OCI-LY3 (cell line): ENCODE data around the gene B4GALNT4.

Experiments used
- EZH2phosphoT487 ChIP-seq: fragments of 200-600 bp; shearing (Covaris generic); IDR thresholded peaks from 2 replicates; pipeline ENCODE4 v1.6.1; 2018; ENCODE audit warnings: antibody characterized with exemption, mixed run types, low read depth
- TF ChIP-seq, protein P1 (sequence below): fragments of 200-600, 300-600 bp; sonication (generic); IDR thresholded peaks from 2 replicates; pipeline ENCODE4 v1.5.1; 2014; ENCODE audit warnings: antibody characterized with exemption, low read length, low read depth

DNA sequence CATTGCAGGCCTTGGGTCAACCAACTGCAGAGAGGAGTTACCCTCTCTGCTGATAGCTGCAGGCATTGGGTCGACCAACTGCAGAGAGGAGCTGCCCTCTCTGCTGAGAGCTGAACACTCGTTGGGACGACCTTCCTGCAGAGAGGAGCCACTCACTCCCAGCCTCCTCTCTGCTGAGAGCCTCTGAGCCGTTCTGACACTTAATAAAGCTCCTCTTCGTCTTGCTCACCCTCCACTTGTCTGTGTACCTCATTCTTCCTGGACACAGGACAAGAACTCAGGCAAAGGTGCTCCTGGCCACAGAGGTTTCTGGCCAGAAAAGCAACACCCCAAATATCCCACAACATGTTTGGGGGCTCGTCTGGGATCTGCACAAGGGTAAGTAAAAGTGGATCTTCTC, 17.2 kb downstream of the B4GALNT4 start:
- TF ChIP-seq, protein P1, sequence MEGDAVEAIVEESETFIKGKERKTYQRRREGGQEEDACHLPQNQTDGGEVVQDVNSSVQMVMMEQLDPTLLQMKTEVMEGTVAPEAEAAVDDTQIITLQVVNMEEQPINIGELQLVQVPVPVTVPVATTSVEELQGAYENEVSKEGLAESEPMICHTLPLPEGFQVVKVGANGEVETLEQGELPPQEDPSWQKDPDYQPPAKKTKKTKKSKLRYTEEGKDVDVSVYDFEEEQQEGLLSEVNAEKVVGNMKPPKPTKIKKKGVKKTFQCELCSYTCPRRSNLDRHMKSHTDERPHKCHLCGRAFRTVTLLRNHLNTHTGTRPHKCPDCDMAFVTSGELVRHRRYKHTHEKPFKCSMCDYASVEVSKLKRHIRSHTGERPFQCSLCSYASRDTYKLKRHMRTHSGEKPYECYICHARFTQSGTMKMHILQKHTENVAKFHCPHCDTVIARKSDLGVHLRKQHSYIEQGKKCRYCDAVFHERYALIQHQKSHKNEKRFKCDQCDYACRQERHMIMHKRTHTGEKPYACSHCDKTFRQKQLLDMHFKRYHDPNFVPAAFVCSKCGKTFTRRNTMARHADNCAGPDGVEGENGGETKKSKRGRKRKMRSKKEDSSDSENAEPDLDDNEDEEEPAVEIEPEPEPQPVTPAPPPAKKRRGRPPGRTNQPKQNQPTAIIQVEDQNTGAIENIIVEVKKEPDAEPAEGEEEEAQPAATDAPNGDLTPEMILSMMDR = no peak
- no peak for TF ChIP-seq EZH2phosphoT487
